Measurements from ENCODE around the gene IMPDH2.
"Not testable (repeated sequence)": the region's sequence is repeated elsewhere in the genome, so short reads cannot be mapped to it uniquely, and the experiment has no call there.

The IMPDH2 gene

GRCh38 chr3:49016414-49017228 lies 12.6 kb downstream of the IMPDH2 start:
- Mint-ChIP-seq H3K4me3 (no peak overlapping the region), H3K36me3 (ENCODE audit: low read depth) (peaks cover 20% of the 10 kb centered on the region), H3K27ac (no peak overlapping the region), H3K27me3 (ENCODE audit: low read depth) (no peaks in the 10 kb centered on the region), H3K4me1 (ENCODE audit: low read depth) (peaks cover 17% of the 10 kb centered on the region), H3K9me3 (no peaks in the 10 kb centered on the region)

- H3K4me1 Mint-ChIP-seq (ENCODE audit: low read depth): peaks cover 14% of the 10 kb centered on the region
- H3K36me3 Mint-ChIP-seq (ENCODE audit: low read depth): peaks cover 21% of the 10 kb centered on the region
- no peak overlapping the region for H3K27ac Mint-ChIP-seq
- peak overlapping the region; percentile 45 for H3K4me3 Mint-ChIP-seq
- H3K27me3 Mint-ChIP-seq (ENCODE audit: low read depth): no peaks in the 10 kb centered on the region
- H3K9me3 Mint-ChIP-seq: no peaks in the 10 kb centered on the region
Observed at GRCh38 chr3:49015765-49016164, 13.4 kb downstream of the IMPDH2 start.

GRCh38 chr3:49015072-49015471 lies 14.1 kb downstream of the IMPDH2 start:
- Mint-ChIP-seq H3K4me1 (ENCODE audit: low read depth) (peaks cover 14% of the 10 kb centered on the region), H3K27me3 (ENCODE audit: low read depth) (no peaks in the 10 kb centered on the region), H3K4me3 (no peak overlapping the region), H3K36me3 (ENCODE audit: low read depth) (peaks cover 21% of the 10 kb centered on the region), H3K9me3 (no peaks in the 10 kb centered on the region), H3K27ac (no peak overlapping the region)

GRCh38 chr3:49013738-49014660 lies 15.2 kb downstream of the IMPDH2 start:
- Mint-ChIP-seq H3K9me3 (no peaks in the 10 kb centered on the region), H3K27me3 (ENCODE audit: low read depth) (no peaks in the 10 kb centered on the region), H3K36me3 (ENCODE audit: low read depth) (peaks cover 25% of the 10 kb centered on the region), H3K4me1 (ENCODE audit: low read depth) (peaks cover 11% of the 10 kb centered on the region), H3K4me3 (no peak overlapping the region), H3K27ac (no peak overlapping the region)

GRCh38 chr3:49013113-49013737 lies 16.0 kb downstream of the IMPDH2 start:
- H3K36me3 Mint-ChIP-seq (ENCODE audit: low read depth): peaks cover 26% of the 10 kb centered on the region
- H3K27me3 Mint-ChIP-seq (ENCODE audit: low read depth): no peaks in the 10 kb centered on the region
- no peaks in the 10 kb centered on the region for H3K9me3 Mint-ChIP-seq
- H3K4me3 Mint-ChIP-seq: no peak overlapping the region
- no peak overlapping the region for H3K27ac Mint-ChIP-seq
- peaks cover 12% of the 10 kb centered on the region for H3K4me1 Mint-ChIP-seq (ENCODE audit: low read depth)

- H3K9me3 Mint-ChIP-seq: no peaks in the 10 kb centered on the region
- no peak overlapping the region for H3K4me3 Mint-ChIP-seq
- no peaks in the 10 kb centered on the region for H3K27me3 Mint-ChIP-seq (ENCODE audit: low read depth)
- H3K4me1 Mint-ChIP-seq (ENCODE audit: low read depth): peaks cover 16% of the 10 kb centered on the region
- H3K27ac Mint-ChIP-seq: no peak overlapping the region
- H3K36me3 Mint-ChIP-seq (ENCODE audit: low read depth): peaks cover 26% of the 10 kb centered on the region
Observed at GRCh38 chr3:49012441-49013017, 16.7 kb downstream of the IMPDH2 start.

- Mint-ChIP-seq H3K4me3 (no peak overlapping the region), H3K9me3 (no peaks in the 10 kb centered on the region), H3K27ac (no peak overlapping the region), H3K4me1 (ENCODE audit: low read depth) (peaks cover 22% of the 10 kb centered on the region), H3K36me3 (ENCODE audit: low read depth) (peaks cover 14% of the 10 kb centered on the region), H3K27me3 (ENCODE audit: low read depth) (no peaks in the 10 kb centered on the region)
Observed at GRCh38 chr3:49009396-49009795, 19.8 kb downstream of the IMPDH2 start.

- H3K4me1 Mint-ChIP-seq (ENCODE audit: low read depth): peaks cover 22% of the 10 kb centered on the region
- not testable (repeated sequence) for H3K27me3 Mint-ChIP-seq (ENCODE audit: low read depth); H3K27ac Mint-ChIP-seq; H3K9me3 Mint-ChIP-seq
- H3K36me3 Mint-ChIP-seq (ENCODE audit: low read depth): peaks cover 14% of the 10 kb centered on the region
- peak overlapping the region; percentile 99 for H3K4me3 Mint-ChIP-seq
Observed at GRCh38 chr3:49008627-49009026, 20.6 kb downstream of the IMPDH2 start.

GRCh38 chr3:49007771-49008528 lies 21.2 kb downstream of the IMPDH2 start:
- Mint-ChIP-seq H3K4me1 (ENCODE audit: low read depth) (peaks cover 22% of the 10 kb centered on the region), H3K27ac (peak overlapping the region; percentile 99), H3K36me3 (ENCODE audit: low read depth) (peaks cover 14% of the 10 kb centered on the region), H3K9me3 (no peaks in the 10 kb centered on the region), H3K27me3 (ENCODE audit: low read depth) (no peaks in the 10 kb centered on the region), H3K4me3 (peak overlapping the region; percentile 99)

- no peaks in the 10 kb centered on the region for H3K9me3 Mint-ChIP-seq
- H3K27ac Mint-ChIP-seq: peak within 1 kb of the TSS; percentile 99
- H3K36me3 Mint-ChIP-seq (ENCODE audit: low read depth): peaks cover 13% of the 10 kb centered on the region
- peaks cover 21% of the 10 kb centered on the region for H3K4me1 Mint-ChIP-seq (ENCODE audit: low read depth)
- H3K27me3 Mint-ChIP-seq (ENCODE audit: low read depth): no peaks in the 10 kb centered on the region
- peak within 1 kb of the TSS; percentile 99 for H3K4me3 Mint-ChIP-seq
Observed at GRCh38 chr3:49007068-49007770, 22.0 kb downstream of the IMPDH2 start, which contains the start of gene WDR6. WDR6 (plus strand) TSS chr3:49007391; CDS start chr3:49007432, 41 bp downstream.

GRCh38 chr3:49006408-49007067 lies 22.7 kb downstream of the IMPDH2 start:
- H3K4me1 Mint-ChIP-seq (ENCODE audit: low read depth): peaks cover 19% of the 10 kb centered on the region
- peaks cover 7% of the 10 kb centered on the region for H3K36me3 Mint-ChIP-seq (ENCODE audit: low read depth)
- H3K9me3 Mint-ChIP-seq: no peaks in the 10 kb centered on the region
- peak overlapping the region; percentile 99 for H3K4me3 Mint-ChIP-seq
- H3K27me3 Mint-ChIP-seq (ENCODE audit: low read depth): no peaks in the 10 kb centered on the region
- H3K27ac Mint-ChIP-seq: peak overlapping the region; percentile 99

GRCh38 chr3:49005998-49006397 lies 23.2 kb downstream of the IMPDH2 start:
- Mint-ChIP-seq H3K9me3 (no peaks in the 10 kb centered on the region), H3K4me3 (peak overlapping the region; percentile 99), H3K4me1 (ENCODE audit: low read depth) (peaks cover 19% of the 10 kb centered on the region), H3K27ac (peak overlapping the region; percentile 99), H3K36me3 (ENCODE audit: low read depth) (peaks cover 6% of the 10 kb centered on the region), H3K27me3 (ENCODE audit: low read depth) (no peaks in the 10 kb centered on the region)

- no peak overlapping the region for H3K4me3 Mint-ChIP-seq
- peaks cover 21% of the 10 kb centered on the region for H3K4me1 Mint-ChIP-seq (ENCODE audit: low read depth)
Observed at GRCh38 chr3:49005303-49005680, 23.9 kb downstream of the IMPDH2 start.

More at GRCh38 chr3:49005303-49005680, 23.9 kb downstream of the IMPDH2 start:
- no peaks in the 10 kb centered on the region for H3K27me3 Mint-ChIP-seq (ENCODE audit: low read depth)
- H3K36me3 Mint-ChIP-seq (ENCODE audit: low read depth): peaks cover 6% of the 10 kb centered on the region
- no peaks in the 10 kb centered on the region for H3K9me3 Mint-ChIP-seq
- no peak overlapping the region for H3K27ac Mint-ChIP-seq
